Measurements from ENCODE around the gene HS3ST5.
"Not testable (repeated sequence)": the region's sequence is repeated elsewhere in the genome, so short reads cannot be mapped to it uniquely, and the experiment has no call there.

HS3ST5 gene

DNA sequence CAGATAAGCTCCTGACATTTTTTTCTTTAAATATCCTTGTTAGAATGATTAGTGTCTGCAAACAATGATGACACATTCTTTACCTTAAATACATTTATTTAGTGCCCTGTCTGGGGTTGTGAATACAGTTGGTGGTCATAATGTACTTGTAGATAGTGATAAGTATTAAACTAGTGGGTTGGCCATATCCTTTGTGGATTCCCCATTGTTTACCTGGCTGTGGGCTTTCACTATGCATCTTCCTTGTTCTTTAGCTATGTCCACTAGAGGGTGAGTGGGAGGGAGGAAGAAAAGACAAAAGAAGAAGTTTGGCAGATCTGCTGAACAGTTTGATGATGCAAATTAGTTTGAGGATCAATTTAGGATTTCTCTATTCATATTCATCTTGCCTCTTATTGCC, 15.7 kb downstream of the HS3ST5 start:
- DNase-seq, result no peak

DNA sequence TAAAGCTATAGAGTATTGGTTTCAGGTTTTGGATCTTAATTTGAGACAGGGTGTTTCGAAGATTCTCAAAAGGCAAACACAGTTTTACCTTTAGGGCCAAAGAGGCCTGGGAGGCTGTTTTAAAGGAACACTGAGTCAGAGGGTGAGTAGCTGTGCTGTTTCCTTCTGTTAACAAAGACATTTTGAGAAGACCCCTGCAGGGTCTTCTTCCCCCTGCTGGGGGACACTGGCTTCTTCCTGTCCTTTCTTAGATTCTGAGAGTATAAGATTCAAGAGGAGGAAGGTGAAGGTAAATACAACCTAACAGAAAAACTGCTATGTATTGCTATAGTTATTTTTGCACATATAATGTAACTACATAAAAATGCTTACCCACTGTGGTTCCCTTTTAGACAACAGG, 19.0 kb downstream of the HS3ST5 start:
- no peak for DNase-seq

DNA sequence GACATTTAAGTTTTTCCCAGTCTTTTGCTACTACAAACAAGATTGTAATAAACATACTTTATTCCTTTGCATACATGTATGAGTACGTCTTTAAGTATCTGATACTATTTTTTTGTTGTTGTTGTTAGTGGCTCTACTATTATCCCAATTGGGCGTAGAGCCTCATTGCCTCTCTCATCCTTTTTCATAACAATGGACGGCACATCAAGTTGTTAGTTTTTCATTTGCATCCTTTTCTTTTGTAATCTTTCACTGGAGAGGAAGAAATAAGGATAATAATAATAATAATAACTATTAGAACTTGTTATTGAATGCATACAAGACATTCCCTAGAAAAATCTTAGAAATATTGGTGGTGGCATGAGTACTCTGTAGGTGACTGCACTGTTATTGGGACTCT, 23.1 kb downstream of the HS3ST5 start:
- DNase-seq, result no peak

DNA sequence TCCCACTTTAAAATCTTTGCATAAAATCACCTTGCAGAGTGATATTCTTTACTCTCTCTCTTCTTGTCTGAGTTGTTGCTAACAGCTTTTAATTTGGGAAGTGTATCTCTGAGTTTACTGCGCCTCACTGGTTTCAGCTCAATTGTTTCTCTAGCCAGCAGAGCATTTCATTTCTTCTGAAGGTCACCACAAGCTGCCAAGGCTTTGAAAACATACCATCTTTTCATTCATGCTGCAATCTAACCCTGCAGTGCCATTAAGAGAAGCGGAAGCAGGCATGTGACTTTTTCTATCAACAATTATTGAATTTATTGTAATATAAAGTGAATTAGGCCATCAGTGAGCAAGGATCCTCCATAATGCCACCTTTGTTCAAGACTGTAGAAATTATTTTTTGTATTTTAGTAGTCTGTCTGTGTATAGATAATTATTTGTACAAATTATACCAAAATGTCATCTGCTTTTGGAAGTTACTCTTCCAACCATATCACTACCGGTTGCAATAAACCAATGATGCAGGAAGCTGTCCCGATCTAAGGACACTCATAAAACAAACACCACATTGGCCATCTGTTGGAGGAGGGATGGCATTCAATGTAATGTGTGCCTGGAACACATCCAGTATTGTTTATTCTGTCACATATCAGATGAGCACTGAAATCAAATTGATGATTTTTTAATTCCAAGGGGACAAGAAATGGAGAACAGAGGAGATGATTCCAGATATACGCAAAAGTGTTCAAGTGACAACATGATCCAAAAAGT, 26.8 kb downstream of the HS3ST5 start:
- no peak for DNase-seq

DNA sequence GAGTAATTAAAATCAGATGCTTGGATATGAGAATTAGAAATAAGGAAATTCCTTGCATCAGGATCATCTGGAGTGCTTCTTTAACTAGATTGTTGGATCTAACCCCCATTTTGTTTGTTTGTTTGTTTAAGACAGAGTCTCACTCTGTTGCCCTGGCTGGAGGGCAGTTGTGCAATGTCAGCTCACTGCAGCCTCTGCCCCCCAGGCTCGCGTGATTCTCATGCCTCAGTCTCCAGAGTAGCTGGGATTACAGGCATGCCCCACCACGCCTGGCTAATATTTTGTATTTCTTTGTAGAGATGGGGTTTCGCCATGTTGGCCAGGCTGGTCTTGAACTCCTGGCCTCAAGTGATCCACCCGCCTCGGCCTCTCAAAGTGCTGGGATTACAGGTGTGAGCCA, 29.0 kb downstream of the HS3ST5 start:
- DNase-seq, result not testable (repeated sequence)

DNA sequence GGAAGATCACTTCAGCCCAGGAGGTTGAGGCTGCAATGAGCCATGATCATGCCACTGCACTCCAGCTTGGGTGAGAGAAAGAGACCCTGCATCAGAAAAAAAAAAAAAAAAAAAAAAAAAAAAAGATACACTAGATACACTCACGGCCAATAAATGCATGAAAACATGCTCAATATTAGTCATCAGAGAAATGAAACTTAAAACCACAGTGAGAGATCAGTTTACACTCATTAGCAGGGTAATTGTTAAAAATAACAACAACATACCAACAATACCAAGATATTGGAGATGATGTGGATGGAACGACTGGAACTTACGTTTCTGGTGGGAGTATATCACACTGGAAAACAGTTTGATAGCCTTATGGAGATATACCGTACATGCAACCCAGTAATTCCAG, 29.9 kb downstream of the HS3ST5 start:
- no peak for DNase-seq

DNA sequence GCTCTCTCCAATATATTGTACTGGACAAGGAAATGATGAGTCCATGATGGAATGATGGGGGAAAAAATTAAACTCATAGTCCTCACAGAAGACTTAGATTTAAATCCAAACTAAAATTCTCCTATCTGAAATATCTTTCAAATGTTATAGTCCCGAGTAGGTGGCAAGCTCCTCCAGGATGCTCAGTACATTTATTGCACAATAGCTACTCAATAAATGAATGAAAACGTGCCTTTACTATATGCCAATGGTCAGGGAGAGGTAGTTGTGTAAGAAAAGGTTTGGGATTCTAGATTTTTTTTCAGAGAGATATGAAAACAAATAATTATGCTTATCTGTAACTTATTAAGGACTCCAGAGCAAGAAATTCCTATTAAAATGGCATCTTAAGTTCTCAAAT, 32.8 kb downstream of the HS3ST5 start:
- no peak for DNase-seq

DNA sequence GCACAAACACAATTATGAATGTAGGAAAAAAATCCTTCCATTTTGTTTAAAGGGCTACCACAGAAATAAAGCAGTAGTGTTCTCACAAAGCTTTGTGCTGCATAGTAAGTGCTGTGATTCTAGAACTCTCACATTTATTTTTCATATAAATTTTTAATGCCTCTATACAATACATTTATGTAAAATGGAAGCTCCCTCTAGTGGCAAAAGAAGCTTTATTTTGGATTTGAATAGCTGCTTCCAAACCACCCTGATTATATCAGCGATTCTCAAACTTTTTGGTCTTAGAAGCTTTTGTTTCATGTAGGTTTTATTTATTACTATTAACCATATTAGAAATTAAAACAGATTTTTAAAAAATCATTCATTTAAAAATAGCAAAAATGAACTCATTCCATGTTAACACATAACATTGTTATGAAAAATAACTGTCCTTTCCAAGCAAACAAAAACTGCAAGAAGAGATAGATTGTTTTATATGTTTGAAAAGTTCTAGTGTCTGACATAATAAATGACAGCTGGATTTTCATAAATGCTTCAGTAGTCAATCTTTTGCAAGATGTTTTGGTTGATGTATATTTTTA, 38.4 kb downstream of the HS3ST5 start:
- DNase-seq, result no peak

DNA sequence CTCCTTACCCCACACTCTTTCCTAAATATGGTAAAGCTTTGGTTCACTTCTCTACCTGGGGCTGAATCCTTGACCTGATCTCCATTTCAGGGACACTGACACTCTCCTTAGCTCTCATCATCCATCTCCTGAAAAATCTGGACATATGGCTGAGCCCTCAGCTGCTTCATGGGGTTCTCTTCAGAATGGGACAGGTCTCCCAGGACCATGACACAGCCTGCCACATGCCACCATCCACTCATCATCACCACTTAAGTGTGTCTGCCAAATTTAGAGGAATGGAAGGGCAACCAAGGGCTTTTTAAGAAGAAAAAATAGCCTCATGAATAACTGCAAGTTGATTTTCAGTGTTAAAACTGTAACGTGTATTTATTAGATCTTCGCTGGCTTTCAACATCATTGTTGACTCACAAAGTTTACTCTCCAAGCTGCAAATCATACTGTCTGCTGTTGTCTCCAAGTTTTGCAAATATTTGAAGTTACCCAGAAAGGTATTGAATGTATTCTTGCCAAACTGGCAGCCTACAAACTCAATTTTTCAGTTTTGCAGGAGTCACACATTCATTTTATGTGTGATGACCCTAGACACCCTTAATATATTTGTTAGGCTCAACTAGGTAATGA, 41.1 kb downstream of the HS3ST5 start:
- DNase-seq, result no peak

DNA sequence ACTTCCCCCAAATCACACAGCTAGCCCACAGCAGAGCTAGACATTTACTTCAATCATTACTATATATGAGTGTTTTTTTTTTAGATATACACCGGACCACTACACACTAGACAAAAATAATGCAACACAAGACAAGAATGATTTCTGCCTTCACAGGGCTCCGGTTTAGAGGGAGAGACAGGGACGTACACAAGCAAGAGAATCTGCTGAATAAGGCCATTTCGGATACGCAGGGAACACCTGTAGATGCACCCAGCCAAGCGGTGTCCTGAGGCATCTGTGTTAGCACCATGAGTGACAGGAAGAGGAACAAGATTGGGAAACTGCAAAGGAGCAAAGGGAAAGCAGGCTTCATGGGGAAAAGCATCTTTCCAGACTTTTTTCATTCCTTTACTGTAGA, 45.7 kb downstream of the HS3ST5 start:
- no peak for DNase-seq

DNA sequence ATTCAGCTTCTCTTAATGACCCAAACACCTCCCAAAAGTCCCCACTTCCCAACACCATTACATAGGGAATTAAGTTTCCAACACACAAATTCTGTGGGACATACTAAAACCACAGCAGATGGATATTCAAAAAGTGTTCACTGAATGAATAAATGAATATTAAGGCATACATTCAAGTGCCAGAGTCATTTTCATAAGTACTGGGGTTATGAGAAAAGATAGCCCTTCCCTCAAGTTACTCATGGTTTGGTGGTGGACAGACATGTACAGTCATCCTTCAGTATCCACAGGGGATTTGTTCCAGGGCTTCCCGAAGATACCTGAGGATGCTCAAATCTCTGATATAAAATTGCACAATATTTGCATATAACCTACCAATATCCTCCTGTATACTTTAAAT, 50.4 kb downstream of the HS3ST5 start:
- DNase-seq, result no peak

DNA sequence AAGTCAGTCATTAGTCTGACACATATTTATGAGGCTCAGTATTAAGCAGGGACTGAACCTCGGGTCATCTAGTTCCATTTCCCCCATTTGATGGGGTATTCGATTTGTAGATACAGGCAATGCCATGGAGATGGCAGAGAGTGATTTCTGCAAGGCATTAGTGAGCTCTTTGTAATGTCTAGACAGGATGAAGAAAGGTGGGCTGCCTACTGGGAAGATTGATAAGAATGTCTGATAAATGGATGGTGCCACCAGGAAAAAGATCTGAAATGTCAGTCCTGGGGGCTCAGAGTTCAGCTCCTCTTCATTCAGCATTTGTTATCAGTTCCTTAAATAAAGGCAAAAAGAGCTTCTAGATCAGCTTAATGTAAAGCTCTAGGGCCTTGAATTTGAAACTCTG, 51.4 kb downstream of the HS3ST5 start:
- no peak for DNase-seq

DNA sequence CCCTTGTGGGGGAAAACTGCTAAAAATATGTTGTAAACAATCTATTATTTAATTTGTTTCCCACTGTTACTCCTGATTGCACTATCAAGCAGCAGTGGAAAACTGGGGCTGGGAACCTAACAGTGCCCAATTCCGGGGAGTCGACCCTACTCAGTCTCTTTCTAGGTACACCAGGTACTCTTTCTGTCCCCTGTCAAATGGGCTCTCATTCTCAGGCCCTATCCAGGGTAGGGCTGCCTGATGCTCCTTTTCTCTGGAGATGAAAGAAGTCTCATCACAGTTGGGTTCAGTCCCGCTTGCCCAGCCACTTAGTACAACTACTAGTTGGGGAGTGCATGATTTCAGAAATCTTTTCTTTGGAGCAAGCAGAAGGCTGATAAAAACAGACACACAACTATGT, 52.0 kb downstream of the HS3ST5 start:
- no peak for DNase-seq

DNA sequence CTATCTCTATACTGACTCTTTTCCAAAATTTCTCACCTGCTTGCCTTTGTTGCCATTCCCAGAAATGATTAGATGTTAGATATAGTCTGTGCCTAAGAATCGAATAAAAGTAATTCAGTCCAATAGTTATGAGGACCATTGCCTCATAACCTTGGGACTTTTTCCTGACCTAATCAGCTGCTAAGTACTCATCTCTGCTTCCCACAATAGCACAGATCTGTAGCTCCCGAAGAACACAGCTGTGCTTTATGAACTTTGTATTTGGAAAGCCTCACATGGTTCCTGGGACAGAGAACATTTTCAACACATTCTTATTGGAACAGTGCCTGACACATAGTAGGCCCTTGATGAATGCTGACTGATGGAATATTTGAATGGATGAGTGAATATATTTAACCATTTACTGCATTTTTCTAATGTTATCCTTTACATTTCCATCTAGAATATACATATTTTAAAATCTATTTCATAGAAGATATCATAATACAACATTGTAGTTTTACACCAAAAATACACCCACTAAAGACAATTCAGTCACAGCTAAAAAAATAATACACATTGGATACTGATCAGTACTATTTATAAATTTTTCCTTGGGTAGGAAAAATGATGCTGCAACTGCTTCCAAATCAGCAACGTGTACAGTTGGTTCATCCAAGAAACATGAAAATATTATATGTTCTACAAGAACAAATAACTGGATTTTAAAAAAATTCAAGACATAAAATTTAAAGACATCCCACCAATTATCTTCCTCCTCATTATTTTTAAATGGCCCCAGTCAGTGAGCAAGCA, 53.9 kb downstream of the HS3ST5 start:
- DNase-seq, result no peak

DNA sequence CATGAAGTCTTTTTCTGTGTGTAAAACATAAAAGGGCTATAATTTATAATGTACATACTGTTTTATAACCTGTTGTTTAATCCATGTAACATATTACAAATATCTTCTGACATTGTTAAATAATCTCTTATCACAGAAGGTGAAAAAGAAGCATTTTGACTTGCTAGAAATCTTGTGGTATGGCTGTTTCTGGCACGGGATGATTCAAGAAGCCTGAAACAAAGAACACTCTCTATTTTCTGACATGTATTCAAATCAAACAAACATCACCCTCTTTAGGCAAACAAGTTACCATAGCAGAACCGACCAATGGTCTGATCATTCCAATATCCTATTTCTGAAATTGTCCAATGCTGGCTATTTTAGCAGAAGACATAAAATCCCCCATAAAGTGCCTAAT, 55.4 kb downstream of the HS3ST5 start:
- DNase-seq, result no peak

DNA sequence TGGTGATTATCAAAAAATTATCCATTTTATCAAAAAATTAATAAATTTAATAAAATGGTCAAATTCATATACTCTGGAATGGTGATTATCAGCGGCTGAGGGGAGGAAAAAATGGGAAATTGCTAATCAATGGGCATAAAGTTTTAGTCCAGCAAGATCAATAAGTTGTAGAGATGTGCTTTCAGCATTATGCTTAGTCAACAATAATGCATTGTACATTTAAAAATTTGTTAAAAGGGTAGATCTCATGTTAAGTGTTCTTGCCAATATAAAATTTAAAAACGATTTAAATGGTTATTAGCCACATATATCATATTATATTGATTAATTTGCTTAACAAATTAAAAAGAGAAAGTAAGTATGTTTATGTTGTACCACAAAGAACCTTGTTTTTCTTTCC, 56.6 kb downstream of the HS3ST5 start:
- DNase-seq, result no peak

DNA sequence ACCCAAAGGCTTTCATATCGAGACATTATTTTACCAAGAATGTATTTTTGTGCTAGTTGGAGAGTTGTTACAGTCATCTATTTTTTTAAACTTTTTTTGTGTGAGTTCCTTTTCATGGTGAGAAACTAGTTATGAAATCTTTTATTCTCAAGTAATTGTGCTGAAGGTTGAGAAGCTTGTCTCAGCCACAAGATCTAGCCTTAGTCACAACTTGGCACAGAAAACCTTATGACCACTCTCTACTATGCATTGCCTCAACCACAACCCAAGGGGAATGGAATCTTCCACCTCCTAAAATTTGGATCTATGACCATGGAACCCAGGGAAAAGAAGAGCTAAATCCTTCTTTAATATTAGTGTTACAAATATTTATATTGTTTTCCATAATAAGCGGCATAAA, 58.5 kb downstream of the HS3ST5 start:
- no peak for DNase-seq

DNA sequence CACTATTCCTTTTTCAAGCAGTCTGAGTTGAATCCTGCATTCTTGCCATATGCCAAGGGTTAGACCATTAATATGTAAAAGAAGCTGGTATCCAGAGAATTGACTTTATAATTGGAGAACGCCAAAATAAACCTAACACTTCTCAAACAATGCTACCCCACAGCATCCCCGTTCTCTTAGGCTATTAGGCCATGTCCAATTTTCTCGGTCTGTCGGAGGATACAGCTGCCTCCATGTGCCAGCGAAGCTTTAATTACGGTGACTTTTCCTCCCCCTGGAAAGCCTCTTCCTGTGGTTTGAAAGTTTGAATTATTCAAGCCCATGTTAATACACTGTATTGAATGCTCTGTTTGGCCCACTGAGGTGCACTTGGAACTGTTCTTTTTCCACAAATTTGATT, 60.5 kb downstream of the HS3ST5 start:
- no peak for DNase-seq

DNA sequence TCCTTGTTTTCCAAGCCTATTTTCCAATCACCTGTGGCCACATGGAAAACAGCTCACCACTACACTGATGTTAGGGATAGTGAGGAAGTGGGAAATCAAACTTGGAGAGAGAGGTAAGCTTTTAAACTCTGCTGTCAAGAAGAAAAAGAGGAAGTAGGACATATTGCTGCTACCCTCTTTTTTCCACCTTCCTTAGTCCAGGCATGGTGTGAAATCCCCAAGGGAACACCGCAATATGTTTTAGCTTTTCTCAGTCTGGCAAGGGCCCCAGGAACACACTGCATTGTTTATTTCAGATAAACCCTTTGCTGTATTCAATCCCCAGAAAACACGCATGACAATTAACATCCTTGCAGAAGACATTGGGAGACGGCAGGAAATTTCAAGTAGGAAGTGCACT, 61.3 kb downstream of the HS3ST5 start:
- DNase-seq, result no peak

DNA sequence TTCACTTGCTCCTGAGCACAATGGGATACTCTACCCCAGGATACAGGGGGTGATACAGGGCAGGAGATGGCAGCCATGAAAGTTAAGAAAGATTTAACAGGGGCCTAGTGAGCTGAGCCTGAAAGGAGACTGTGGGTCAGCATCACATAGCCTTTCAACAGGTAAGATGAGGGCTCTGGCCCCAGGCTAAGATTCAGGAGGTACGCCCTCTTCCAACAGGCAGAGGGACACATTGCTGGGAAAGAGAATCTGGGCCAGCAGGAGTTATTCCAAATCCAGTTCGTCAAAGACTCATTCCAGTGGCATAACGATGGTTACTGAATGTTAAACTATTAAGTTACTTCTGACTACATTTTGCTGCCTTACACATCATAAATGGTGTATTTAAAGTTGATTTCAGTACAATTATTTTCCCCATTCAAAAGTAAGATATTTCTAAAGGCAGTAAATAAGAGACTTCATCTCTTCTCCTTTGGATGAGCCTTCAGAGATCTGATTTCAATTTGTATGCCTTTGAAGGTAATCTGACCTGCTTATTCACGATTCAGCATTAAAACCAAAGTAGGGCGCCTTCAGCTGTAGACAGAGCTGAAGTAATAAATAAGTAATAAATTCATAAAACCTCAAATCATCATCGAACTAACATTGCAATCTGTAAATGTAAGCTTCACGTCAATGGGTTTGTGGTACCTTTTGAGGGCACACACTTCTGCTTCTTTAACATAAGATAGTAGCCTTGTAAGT, 62.4 kb downstream of the HS3ST5 start:
- no peak for DNase-seq

DNA sequence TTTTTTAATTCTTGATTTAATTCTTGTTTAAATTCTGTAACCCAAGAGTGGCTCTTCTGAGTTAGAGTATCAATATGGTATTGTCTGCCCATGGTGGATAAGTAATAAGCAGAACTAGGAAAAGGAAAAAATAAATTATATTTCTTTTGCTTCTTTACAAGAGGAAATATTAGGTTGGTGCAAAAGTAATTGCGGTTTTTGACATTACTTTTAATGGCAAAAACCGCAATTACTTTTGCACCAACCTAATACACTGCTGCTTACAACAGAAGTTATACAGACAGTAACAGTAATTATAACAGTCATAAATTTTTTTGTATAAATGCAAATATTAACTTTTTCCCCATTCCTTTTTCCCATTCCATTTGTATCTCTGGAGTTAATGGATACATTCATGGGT, 65.6 kb downstream of the HS3ST5 start:
- no peak for DNase-seq

DNA sequence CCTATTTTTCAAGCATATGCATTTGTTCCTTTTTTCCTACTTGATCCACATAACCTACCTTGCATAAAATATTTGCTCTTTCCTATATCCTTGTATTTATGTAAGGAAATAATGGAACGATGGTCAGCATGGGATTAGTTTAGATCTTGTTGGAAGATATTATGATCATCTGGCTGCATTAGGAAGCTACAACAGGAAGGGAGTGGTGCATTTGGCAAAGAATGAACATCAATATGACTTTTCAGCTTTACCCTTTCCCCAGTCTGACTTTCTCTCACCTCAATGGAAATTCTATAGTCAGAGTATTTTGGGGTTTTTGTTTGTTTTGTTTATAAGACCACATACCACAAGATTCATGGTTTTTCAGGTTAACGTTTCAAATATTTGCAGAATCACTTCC, 66.0 kb downstream of the HS3ST5 start:
- DNase-seq, result no peak

DNA sequence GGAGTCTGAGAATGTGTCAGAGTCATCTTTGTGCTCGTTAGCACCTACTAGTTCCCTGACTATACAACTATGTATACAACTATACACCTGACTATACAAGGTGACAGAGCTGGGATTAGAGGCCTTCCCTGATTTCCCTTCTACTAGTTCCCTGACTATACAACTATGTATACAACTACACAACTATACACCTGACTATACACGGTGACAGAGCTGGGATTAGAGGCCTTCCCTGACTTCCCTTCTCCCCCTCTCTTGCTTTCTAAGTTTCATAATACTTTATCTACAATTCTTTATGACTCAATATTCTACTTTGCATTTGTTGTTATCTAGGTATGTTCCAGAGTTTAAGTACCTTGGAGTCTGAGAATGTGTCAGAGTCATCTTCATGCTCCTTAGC, 68.0 kb downstream of the HS3ST5 start:
- no peak for DNase-seq

Measured in stimulated activated CD4-positive, alpha-beta T cell treated with anti-CD3 and anti-CD28 coated beads, Interleukin-4, amount 100 ng/mL, for 24 hours (primary cell).